ENCODE results near the gene RFLNA. TPM values are rescaled to one million over a fixed set of nuclear protein-coding genes. Genes with fewer than 3 reads are reported as not detected.

RFLNA gene
- total RNA-seq, 1 experiment from 2014 or later: 10.6 TPM

DNA sequence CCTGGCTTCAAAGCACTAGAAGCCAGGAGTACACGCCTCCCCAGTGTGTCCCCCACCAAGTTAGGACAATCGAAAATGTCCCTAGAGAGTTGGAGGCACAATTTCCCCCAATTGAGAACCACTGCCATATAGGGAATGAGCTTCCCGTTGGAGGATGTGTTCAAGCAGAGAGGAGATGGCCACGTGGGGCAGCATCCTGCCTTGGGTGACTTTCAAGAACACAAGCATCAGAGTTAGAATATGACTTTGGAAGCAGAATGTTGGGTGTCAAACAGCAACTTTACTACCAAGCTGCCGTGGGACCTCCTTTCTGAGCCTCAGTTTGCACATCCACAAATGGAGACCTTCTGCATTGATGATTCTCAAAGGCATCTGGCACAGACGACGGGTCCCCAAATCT lies 56.5 kb downstream of the RFLNA start:
- Histone ChIP-seq H3K79me2 (ENCODE audit: insufficient read depth, low read length) (no peaks in the 10 kb centered on the region), H4K91ac (ENCODE audit: insufficient read length, low read depth, low read length) (no peak overlapping the region), H2BK120ac (ENCODE audit: low read depth, low read length, poor library complexity, severe bottlenecking) (no peak overlapping the region), H3K27me3 (ENCODE audit: insufficient read depth, low read length) (no peaks in the 10 kb centered on the region), H3K14ac (ENCODE audit: insufficient read depth, low read length) (no peak overlapping the region), H3K9me3 (ENCODE audit: control insufficient read depth, low read depth, low read length) (no peaks in the 10 kb centered on the region), H3K18ac (ENCODE audit: insufficient read length, low read depth, low read length) (no peak overlapping the region), H2BK15ac (ENCODE audit: low read depth, low read length) (no peak overlapping the region), H2BK12ac (ENCODE audit: insufficient read length, low read depth, low read length) (no peak overlapping the region), H4K5ac (ENCODE audit: insufficient read length, low read depth, low read length) (no peak overlapping the region), H3K79me1 (ENCODE audit: insufficient read depth, low read depth, low read length, poor library complexity, severe bottlenecking) (no peaks in the 10 kb centered on the region), H2AFZ (ENCODE audit: low read length) (no peak overlapping the region), H2AK5ac (ENCODE audit: insufficient read length, low read length) (no peak overlapping the region), H3K23ac (ENCODE audit: insufficient read length, low read depth, low read length) (no peak overlapping the region), H2BK20ac (ENCODE audit: low read depth, low read length, poor library complexity, severe bottlenecking) (no peak overlapping the region), H3K9ac (ENCODE audit: extremely low read depth, insufficient read length, low read length) (no peak overlapping the region), H4K20me1 (ENCODE audit: control insufficient read depth, insufficient read depth, insufficient read length) (peaks cover 2% of the 10 kb centered on the region), H3K4me1 (ENCODE audit: insufficient read depth, low read length) (no peaks in the 10 kb centered on the region), H4K8ac (replicated peaks; ENCODE audit: insufficient read length, low read depth, low read length) (no peak overlapping the region), H3K4ac (ENCODE audit: low read depth, low read length) (no peak overlapping the region), H3K27ac (ENCODE audit: insufficient read length, low read depth, low read length) (no peak overlapping the region), H3T11ph (ENCODE audit: low read length) (no peak overlapping the region), H3K56ac (ENCODE audit: insufficient read length, low read depth, low read length) (no peak overlapping the region), H3K23me2 (ENCODE audit: insufficient read length, low read depth, low read length, poor library complexity, severe bottlenecking) (no peaks in the 10 kb centered on the region), H2BK5ac (ENCODE audit: insufficient read length, low read length) (no peak overlapping the region), H3K4me2 (ENCODE audit: insufficient read depth, insufficient read length, low read length) (no peak overlapping the region)
- TF ChIP-seq, protein P1, sequence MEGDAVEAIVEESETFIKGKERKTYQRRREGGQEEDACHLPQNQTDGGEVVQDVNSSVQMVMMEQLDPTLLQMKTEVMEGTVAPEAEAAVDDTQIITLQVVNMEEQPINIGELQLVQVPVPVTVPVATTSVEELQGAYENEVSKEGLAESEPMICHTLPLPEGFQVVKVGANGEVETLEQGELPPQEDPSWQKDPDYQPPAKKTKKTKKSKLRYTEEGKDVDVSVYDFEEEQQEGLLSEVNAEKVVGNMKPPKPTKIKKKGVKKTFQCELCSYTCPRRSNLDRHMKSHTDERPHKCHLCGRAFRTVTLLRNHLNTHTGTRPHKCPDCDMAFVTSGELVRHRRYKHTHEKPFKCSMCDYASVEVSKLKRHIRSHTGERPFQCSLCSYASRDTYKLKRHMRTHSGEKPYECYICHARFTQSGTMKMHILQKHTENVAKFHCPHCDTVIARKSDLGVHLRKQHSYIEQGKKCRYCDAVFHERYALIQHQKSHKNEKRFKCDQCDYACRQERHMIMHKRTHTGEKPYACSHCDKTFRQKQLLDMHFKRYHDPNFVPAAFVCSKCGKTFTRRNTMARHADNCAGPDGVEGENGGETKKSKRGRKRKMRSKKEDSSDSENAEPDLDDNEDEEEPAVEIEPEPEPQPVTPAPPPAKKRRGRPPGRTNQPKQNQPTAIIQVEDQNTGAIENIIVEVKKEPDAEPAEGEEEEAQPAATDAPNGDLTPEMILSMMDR (conservative IDR thresholded peaks at IDR 0.05): no peak
- DNase-seq: no peak
- Mint-ChIP-seq H3K27me3 (ENCODE audit: low read depth) (peaks cover 1% of the 10 kb centered on the region; the same call in 1 of the 2 replicates), H3K36me3 (ENCODE audit: insufficient read depth in 1 of 3, low read depth in 3 of 3) (peaks cover 21 to 70% (median 69%) of the 10 kb centered on the region in 3 experiments; a peak in 6 of 7 replicates), H3K27ac (no peak overlapping the region), H3K9me3 (no peaks in the 10 kb centered on the region), H3K4me1 (no peaks in the 10 kb centered on the region), H3K4me3 (no peak overlapping the region)
- no CpG with 5 or more reads among the region's 7 CpGs for WGBS (ENCODE audit: extremely low coverage, insufficient read length, low lambda C conversion rate)
